Transverse colon (tissue), 4 donors: ENCODE results near the gene MAP10. TPM values are rescaled to one million over a fixed set of nuclear protein-coding genes. Genes with fewer than 3 reads are reported as not detected.

Experiments used
- DNase-seq: peaks from one replicate; pipeline ENCODE4 v3.0.0-alpha.2; 2019
- H3K27ac ChIP-seq, 4 donors: fragments of 200-600 bp; sonication (generic); 2 replicates each; pipeline ENCODE4 v1.5.1; 2016 to 2018; ENCODE audit warnings: inconsistent platforms in 4 of 4
- H3K27me3 ChIP-seq: fragments of 200-600 bp; sonication (generic); 2 replicates; pipeline ENCODE4 v1.5.1; 2017; ENCODE audit warnings: inconsistent platforms
- H3K36me3 ChIP-seq, 4 donors: fragments of 200-600 bp; sonication (generic); 2 replicates each; pipeline ENCODE4 v1.5.1; 2017 to 2019; ENCODE audit warnings: inconsistent platforms in 4 of 4
- H3K4me1 ChIP-seq, 4 donors: fragments of 200-600 bp; sonication (generic); 2 replicates each; pipeline ENCODE4 v1.5.1; 2017 to 2020; ENCODE audit warnings: inconsistent platforms in 4 of 4
- H3K4me3 ChIP-seq, 4 donors: fragments of 200-600 bp; sonication (generic); 1 replicate in 1 of 4; 2 replicates in 3 of 4; pipeline versions ENCODE4 v1.5.1 to v1.6.1; 2017 to 2019; ENCODE audit warnings: inconsistent platforms in 4 of 4
- H3K9me3 ChIP-seq, 2 donors: fragments of 200-600 bp; sonication (generic); 2 replicates each; pipeline ENCODE4 v1.5.1; 2017 to 2019; ENCODE audit warnings: inconsistent platforms in 2 of 2
- EP300 ChIP-seq: sonication (generic); formaldehyde crosslinking; IDR thresholded peaks from one replicate; pipeline ENCODE4 v1.6.1; 2017; ENCODE audit warnings: antibody characterized with exemption, low read depth
- POLR2A ChIP-seq: fragments of 450-650 bp; IDR thresholded peaks from one replicate; pipeline ENCODE4 v1.6.1; 2016; ENCODE audit warnings: antibody characterized with exemption, mild to moderate bottlenecking, moderate library complexity
- POLR2AphosphoS5 ChIP-seq, 3 donors: sonication (generic); formaldehyde crosslinking; IDR thresholded peaks; one replicate each; pipeline ENCODE4 v1.6.1; 2016; ENCODE audit warnings: antibody characterized with exemption in 3 of 3
- WGBS, 2 donors: methylation state at CpG; one replicate each; pipeline ENCODE4 v1.1.5; 2018; ENCODE audit warnings: low coverage in 1 of 2; 5-methylcytosine and 5-hydroxymethylcytosine counted together
- in situ Hi-C, 4 donors: fragments of 200-750 bp; cut with MboI; loops; one replicate each; pipeline versions ENCODE4 v1.15.0 to v1.15.1; 2017; ENCODE audit warnings: low sequenced_read_pairs in 3 of 4, low pct_ligation_motif_present in 1 of 4, low pct_unique_long_range_greater_than_20kb in 1 of 4
- intact Hi-C: fragments of 100-400 bp; cut with DNase I; formaldehyde crosslinking; loops from one replicate; pipeline ENCODE4 v1.15.1; 2023; ENCODE audit warnings: low total_unique reads
- total RNA-seq, 4 donors: library from RNA; depleted of rRNA; stranded (reverse); fragments of >200 nt; gene quantifications; one replicate each; pipeline ENCODE4 v1.1.0, GENCODE V29; 2016
- TF ChIP-seq, protein P1 (sequence below), 5 experiments: fragments of 200-600 bp in 3 of 5; fragments of 450-650 bp in 2 of 5; sonication (generic) in 3 of 5; IDR thresholded peaks; 1 replicate in 2 of 5; 2 replicates in 3 of 5; pipeline ENCODE4 v1.5.1; 2016 to 2017; ENCODE audit warnings: antibody characterized with exemption in 5 of 5, inconsistent platforms in 3 of 5, mild to moderate bottlenecking in 2 of 5, moderate library complexity in 1 of 5

The MAP10 gene
- total RNA-seq, 4 donors from 2014 or later: 1.7 to 2.3 TPM; not detected in 2

DNA sequence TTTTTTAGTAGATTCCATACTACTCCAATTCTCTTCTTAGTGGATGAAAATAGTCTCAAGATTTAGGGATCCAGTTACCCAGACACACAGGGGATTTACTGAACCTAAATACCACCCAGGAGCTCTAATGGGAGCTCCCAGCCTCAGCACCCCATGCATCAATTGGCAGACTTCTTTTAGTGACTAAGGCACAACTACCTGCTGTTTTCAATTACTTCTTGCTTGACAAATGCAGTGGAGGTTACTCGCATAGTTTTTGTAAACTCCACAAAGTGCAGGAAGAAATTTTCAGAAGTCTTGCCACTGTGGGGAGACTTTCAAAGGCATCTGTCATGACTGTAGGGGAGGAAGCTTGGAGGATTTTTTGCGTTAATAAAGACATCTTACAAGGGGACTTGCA lies 35.5 kb upstream of the MAP10 start:
- H3K4me1 ChIP-seq: peaks cover 26 to 38% (median 28%) of the 10 kb centered on the region in 4 donors
- no peaks in the 10 kb centered on the region for H3K9me3 ChIP-seq
- WGBS, 2 donors: 89 to 100% methylated on average over 1 to 2 of the region's 2 CpGs
- TF ChIP-seq POLR2A (no peak), POLR2AphosphoS5 (IDR thresholded peaks at IDR 0.05) (no peak), EP300 (no peak)
- TF ChIP-seq, protein P1, sequence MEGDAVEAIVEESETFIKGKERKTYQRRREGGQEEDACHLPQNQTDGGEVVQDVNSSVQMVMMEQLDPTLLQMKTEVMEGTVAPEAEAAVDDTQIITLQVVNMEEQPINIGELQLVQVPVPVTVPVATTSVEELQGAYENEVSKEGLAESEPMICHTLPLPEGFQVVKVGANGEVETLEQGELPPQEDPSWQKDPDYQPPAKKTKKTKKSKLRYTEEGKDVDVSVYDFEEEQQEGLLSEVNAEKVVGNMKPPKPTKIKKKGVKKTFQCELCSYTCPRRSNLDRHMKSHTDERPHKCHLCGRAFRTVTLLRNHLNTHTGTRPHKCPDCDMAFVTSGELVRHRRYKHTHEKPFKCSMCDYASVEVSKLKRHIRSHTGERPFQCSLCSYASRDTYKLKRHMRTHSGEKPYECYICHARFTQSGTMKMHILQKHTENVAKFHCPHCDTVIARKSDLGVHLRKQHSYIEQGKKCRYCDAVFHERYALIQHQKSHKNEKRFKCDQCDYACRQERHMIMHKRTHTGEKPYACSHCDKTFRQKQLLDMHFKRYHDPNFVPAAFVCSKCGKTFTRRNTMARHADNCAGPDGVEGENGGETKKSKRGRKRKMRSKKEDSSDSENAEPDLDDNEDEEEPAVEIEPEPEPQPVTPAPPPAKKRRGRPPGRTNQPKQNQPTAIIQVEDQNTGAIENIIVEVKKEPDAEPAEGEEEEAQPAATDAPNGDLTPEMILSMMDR (IDR thresholded peaks at IDR 0.05): no peak
- H3K27me3 ChIP-seq: no peaks in the 10 kb centered on the region
- in situ Hi-C loops (no loop called here), intact Hi-C loops (no loop called here)
- H3K36me3 ChIP-seq: no peaks in the 10 kb centered on the region
- no peak overlapping the region for H3K27ac ChIP-seq
- H3K4me3 ChIP-seq: no peak overlapping the region
- no peak for DNase-seq

DNA sequence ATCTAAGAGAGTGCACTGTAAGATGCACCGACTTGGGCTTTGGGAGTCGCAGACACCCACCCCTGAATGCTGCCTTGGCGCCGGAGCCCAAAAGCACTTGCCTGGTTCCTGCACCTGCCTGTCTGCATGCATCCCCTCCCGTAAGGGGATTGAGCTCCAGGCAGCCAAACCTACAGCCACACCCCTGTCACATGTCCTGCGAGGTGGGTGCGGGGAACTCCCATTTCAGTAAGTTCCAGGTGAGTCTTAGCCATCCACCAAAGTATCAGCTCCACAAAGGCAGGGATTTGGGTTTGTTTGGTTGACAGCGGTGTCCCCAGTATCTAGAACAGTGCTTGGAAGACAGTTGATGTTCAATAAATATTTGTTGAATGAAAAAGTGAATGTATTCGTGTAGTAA lies 31.5 kb upstream of the MAP10 start:
- intact Hi-C loops: no loop called here
- in situ Hi-C loops: no loop called here
- no peaks in the 10 kb centered on the region for H3K4me1 ChIP-seq
- no peaks in the 10 kb centered on the region for H3K27me3 ChIP-seq
- no peak overlapping the region for H3K27ac ChIP-seq
- H3K4me3 ChIP-seq: no peak overlapping the region
- TF ChIP-seq EP300 (no peak), POLR2A (no peak), POLR2AphosphoS5 (IDR thresholded peaks at IDR 0.05) (no peak)
- TF ChIP-seq, protein P1 (IDR thresholded peaks at IDR 0.05): no peak
- no peak for DNase-seq
- H3K36me3 ChIP-seq: no peaks in the 10 kb centered on the region
- no peaks in the 10 kb centered on the region for H3K9me3 ChIP-seq
- 92 to 95% methylated on average over 2 to 9 of the region's 9 CpGs for WGBS, 2 donors

DNA sequence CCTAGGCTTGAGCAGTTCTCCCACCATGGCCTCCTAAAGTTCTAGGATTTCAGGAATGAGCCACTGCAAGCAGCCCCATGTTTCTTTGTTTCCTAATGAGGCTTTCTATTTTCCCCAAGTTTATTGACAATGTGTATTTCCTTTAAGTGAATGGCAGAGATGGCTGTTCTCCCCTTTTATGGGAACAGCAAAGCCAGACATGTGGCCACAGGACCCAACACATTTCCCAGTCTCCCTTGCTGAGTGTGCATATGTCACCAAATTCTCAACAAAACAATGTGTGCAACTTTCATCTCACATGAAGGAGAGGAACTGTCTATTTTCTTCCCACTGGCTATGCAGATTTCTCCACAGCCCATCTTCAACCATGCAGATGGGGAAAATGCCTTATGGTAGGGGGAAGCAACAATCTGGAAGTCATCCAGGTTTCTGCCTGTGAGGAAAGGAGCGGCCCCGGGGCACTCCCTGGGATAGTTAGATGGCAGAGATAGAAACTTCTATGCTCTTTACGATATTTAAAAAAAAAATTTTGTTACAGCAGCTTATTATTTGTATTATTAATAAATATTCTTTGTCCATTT lies 28.6 kb upstream of the MAP10 start:
- Histone ChIP-seq H3K27me3 (no peaks in the 10 kb centered on the region), H3K4me3 (no peak overlapping the region), H3K4me1 (no peaks in the 10 kb centered on the region), H3K27ac (no peak overlapping the region), H3K36me3 (no peaks in the 10 kb centered on the region), H3K9me3 (no peaks in the 10 kb centered on the region)
- WGBS, 2 donors: 77 to 96% methylated on average over 3 of the region's 3 CpGs
- in situ Hi-C loops: no loop called here
- DNase-seq: no peak
- intact Hi-C loops: no loop called here
- TF ChIP-seq POLR2A: no peak
- TF ChIP-seq POLR2AphosphoS5 (IDR thresholded peaks at IDR 0.05): no peak
- no peak for TF ChIP-seq EP300
- TF ChIP-seq, protein P1 (IDR thresholded peaks at IDR 0.05): no peak

- in situ Hi-C loops (no loop called here), intact Hi-C loops (no loop called here)
- H3K36me3 ChIP-seq: no peaks in the 10 kb centered on the region
- TF ChIP-seq, protein P1 (IDR thresholded peaks at IDR 0.05): no peak
- no peak for TF ChIP-seq EP300
- TF ChIP-seq POLR2AphosphoS5 (IDR thresholded peaks at IDR 0.05): no peak
- TF ChIP-seq POLR2A: no peak
- no peaks in the 10 kb centered on the region for H3K9me3 ChIP-seq
- WGBS, 2 donors: 82 to 88% methylated on average over 3 to 9 of the region's 9 CpGs
- no peaks in the 10 kb centered on the region for H3K4me1 ChIP-seq
- DNase-seq: no peak
- no peak overlapping the region for H3K4me3 ChIP-seq
- H3K27ac ChIP-seq: no peak overlapping the region
- H3K27me3 ChIP-seq: no peaks in the 10 kb centered on the region
Measured at GRCh38 chr1:232780354-232780753, 24.9 kb upstream of the MAP10 start.
